GM13977 (cell line): ENCODE measurements around the gene FARP1.

Experiments used
- DNase-seq: peaks from one replicate; pipeline ENCODE4 v3.0.0; 2012; ENCODE audit warnings: low spot score
- CTCF ChIP-seq: IDR thresholded peaks from 2 replicates; pipeline ENCODE4 v1.5.1; 2012; ENCODE audit warnings: mild to moderate bottlenecking, control low read depth; ENCODE audit not compliant: insufficient read depth; ENCODE audit errors: extremely low read depth, missing control alignments
- in situ Hi-C: fragments of 300-500 bp; cut with MboI; formaldehyde crosslinking; loops from one replicate; pipeline ENCODE4 v1.12.0; 2022; ENCODE audit warnings: low sequenced_read_pairs, low pct_unique_long_range_greater_than_20kb, mixed read lengths, inconsistent platforms; ENCODE audit not compliant: unreplicated experiment

Gene FARP1

GRCh38 chr13:98358937-98359336 is 216.0 kb downstream of the FARP1 start:
- in situ Hi-C loops, result no loop called here
- DNase-seq, result no peak
- TF ChIP-seq CTCF, result no peak

DNA sequence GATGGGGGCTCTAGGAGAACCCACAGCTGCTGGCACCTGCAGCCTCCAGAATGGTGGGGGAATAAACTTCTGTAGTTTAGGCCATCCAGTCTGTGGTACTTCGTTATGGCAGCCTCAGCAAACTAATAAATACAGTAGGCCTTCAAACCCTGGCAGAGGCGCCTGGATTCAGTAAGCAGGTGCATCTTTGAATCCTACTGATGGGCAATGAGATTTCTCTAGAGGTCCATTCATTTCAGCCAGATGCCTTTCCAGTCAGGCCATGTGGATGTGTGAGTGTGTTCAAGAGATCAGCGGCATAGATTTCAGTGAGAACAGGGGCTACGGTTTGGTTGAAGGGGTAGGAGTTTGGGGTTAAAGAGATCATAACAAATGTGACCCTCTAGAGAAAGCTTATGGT is 217.7 kb downstream of the FARP1 start:
- DNase-seq, result no peak
- no peak for TF ChIP-seq CTCF
- in situ Hi-C loops, result no loop called here

DNA sequence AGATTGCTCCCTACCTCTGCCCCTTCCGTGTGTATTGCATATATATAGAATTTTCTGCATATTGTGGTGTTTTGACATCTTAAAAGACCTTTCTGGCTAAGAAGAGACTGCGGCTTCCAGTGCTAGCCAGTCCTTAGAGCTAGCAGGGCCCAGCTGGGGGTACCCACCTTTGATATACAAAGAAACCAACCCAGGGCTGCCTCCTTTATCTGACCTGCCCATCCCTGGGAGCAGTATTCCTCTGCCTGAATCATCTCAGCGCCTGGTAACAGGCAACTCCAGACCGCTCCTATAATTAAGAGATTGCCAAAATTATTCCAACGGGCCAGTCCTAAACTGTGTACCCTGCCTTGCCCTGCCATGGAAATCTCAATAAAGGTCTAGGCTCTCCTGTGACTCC is 220.4 kb downstream of the FARP1 start:
- no peak for TF ChIP-seq CTCF
- in situ Hi-C loops, result no loop called here
- DNase-seq, result no peak

DNA sequence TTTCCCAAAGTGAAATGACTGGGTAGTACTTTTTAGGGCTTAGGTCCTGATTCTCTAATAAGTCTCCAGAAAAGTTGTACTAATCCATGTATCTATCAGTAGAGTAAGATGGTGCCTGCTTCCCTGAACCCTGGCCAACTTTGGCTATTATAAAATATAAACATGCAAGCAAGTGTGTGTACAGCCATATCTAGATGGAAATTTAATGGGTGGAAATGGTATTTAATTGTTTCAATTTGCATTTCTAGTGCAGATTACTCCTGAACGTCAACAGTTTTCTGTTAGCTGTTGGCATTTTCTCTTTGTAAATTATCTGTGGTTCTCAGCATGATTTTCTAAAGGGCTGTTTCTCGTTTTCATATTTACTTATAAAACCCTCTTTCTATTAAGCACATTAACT is 221.3 kb downstream of the FARP1 start:
- no peak for TF ChIP-seq CTCF
- no peak for DNase-seq
- in situ Hi-C loops, result no loop called here

GRCh38 chr13:98364647-98365046 is 221.8 kb downstream of the FARP1 start:
- TF ChIP-seq CTCF, result no peak
- no peak for DNase-seq
- in situ Hi-C loops, result no loop called here

DNA sequence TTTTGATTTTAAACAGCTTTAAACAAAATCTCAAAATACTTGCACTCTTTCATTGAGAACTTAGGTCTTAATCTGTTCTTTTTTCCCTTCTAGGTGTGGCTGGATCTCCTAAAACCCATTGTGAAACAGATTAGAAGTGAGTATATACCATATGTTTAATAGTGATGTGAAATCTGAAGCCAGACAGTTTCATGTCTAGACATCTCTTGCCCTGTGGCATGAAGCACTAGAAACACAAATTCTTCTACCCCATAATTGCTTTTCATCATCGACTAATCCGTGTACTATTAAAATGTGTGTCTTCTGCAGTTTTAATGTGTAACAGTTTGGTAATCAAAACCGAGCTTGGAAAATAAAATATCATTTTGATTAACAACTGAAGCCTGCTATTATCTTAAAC is 222.4 kb downstream of the FARP1 start:
- no peak for DNase-seq
- no peak for TF ChIP-seq CTCF
- in situ Hi-C loops, result no loop called here

- in situ Hi-C loops, result no loop called here
- TF ChIP-seq CTCF, result no peak
- DNase-seq, result no peak
These were observed 223.1 kb downstream of the FARP1 start for GRCh38 chr13:98366010-98366409.
